ENCODE data around the gene FERMT1. TPM values are rescaled to one million over a fixed set of nuclear protein-coding genes. Genes with fewer than 3 reads are reported as not detected.

The FERMT1 gene
- total RNA-seq, 1 donor from 2014 or later = 0.63 TPM

- no peak overlapping the region for H3K27ac ChIP-seq (replicated peaks)
- no peak for DNase-seq
- H3K9me3 ChIP-seq (replicated peaks) = no peaks in the 10 kb centered on the region
- H3K4me3 ChIP-seq = no peak overlapping the region
- no peaks in the 10 kb centered on the region for H3K4me1 ChIP-seq
- intact Hi-C loops (cut with micrococcal nuclease) = no loop called here
- H3K36me3 ChIP-seq = no peaks in the 10 kb centered on the region
- no peaks in the 10 kb centered on the region for H3K27me3 ChIP-seq (ENCODE audit: low read depth)
- no peak for TF ChIP-seq CTCF (IDR thresholded peaks at IDR 0.05; ENCODE audit: borderline replicate concordance)
These were observed 41.6 kb downstream of the FERMT1 start for GRCh38 chr20:6081236-6081635.

GRCh38 chr20:6079016-6079415 is 43.8 kb downstream of the FERMT1 start:
- Histone ChIP-seq H3K27me3 (ENCODE audit: low read depth) (no peaks in the 10 kb centered on the region), H3K4me1 (peaks cover 16% of the 10 kb centered on the region), H3K27ac (replicated peaks) (no peak overlapping the region), H3K4me3 (no peak overlapping the region), H3K36me3 (no peaks in the 10 kb centered on the region), H3K9me3 (replicated peaks) (no peaks in the 10 kb centered on the region)
- intact Hi-C loops (cut with micrococcal nuclease) = loop anchor here (5.0 kb wide), 1 partner anchor 552 kb away; no protein-coding TSS in a partner anchor
- TF ChIP-seq CTCF (IDR thresholded peaks at IDR 0.05; ENCODE audit: borderline replicate concordance) = no peak
- DNase-seq = no peak

GRCh38 chr20:6075428-6076219 is 47.2 kb downstream of the FERMT1 start:
- no peaks in the 10 kb centered on the region for H3K27me3 ChIP-seq (ENCODE audit: low read depth)
- no peaks in the 10 kb centered on the region for H3K36me3 ChIP-seq
- peak; percentile 43 for DNase-seq
- H3K4me1 ChIP-seq = peaks cover 16% of the 10 kb centered on the region
- H3K9me3 ChIP-seq (replicated peaks) = no peaks in the 10 kb centered on the region
- H3K27ac ChIP-seq (replicated peaks) = peak overlapping the region; percentile 84
- H3K4me3 ChIP-seq = no peak overlapping the region
- TF ChIP-seq CTCF (IDR thresholded peaks at IDR 0.05; ENCODE audit: borderline replicate concordance) = no peak
- intact Hi-C loops (cut with micrococcal nuclease) = loop anchor here (5.0 kb wide), 1 partner anchor 548 kb away; no protein-coding TSS in a partner anchor

GRCh38 chr20:6074784-6075183 is 48.0 kb downstream of the FERMT1 start:
- Histone ChIP-seq H3K9me3 (replicated peaks) (no peaks in the 10 kb centered on the region), H3K36me3 (no peaks in the 10 kb centered on the region), H3K27ac (replicated peaks) (peak overlapping the region; percentile 84), H3K4me3 (no peak overlapping the region), H3K4me1 (peaks cover 16% of the 10 kb centered on the region), H3K27me3 (ENCODE audit: low read depth) (no peaks in the 10 kb centered on the region)
- DNase-seq = no peak
- intact Hi-C loops (cut with micrococcal nuclease) = loop anchor here (5.0 kb wide), 1 partner anchor 547 kb away; no protein-coding TSS in a partner anchor
- no peak for TF ChIP-seq CTCF (IDR thresholded peaks at IDR 0.05; ENCODE audit: borderline replicate concordance)

- Histone ChIP-seq H3K4me3 (no peak overlapping the region), H3K27ac (replicated peaks) (peak overlapping the region; percentile 84), H3K36me3 (no peaks in the 10 kb centered on the region), H3K9me3 (replicated peaks) (no peaks in the 10 kb centered on the region), H3K4me1 (peaks cover 16% of the 10 kb centered on the region), H3K27me3 (ENCODE audit: low read depth) (no peaks in the 10 kb centered on the region)
- intact Hi-C loops (cut with micrococcal nuclease) = no loop called here
- DNase-seq = no peak
- TF ChIP-seq CTCF (IDR thresholded peaks at IDR 0.05; ENCODE audit: borderline replicate concordance) = peak; percentile 50
These were observed 48.7 kb downstream of the FERMT1 start for GRCh38 chr20:6074145-6074561.
